LNCAP (cell line): Measurements from ENCODE around the gene ARHGAP1.

Experiments used
- CTCF ChIP-seq: fragments of 450-650 bp; IDR thresholded peaks from 2 replicates; pipeline ENCODE4 v1.5.1; 2017; ENCODE audit warnings: mild to moderate bottlenecking

The ARHGAP1 gene

GRCh38 chr11:46684367-46684766 lies 16.1 kb downstream of the ARHGAP1 start:
- TF ChIP-seq CTCF: no peak

GRCh38 chr11:46682773-46683752 lies 17.4 kb downstream of the ARHGAP1 start:
- TF ChIP-seq CTCF: no peak

GRCh38 chr11:46681814-46682213 lies 18.6 kb downstream of the ARHGAP1 start:
- TF ChIP-seq CTCF: no peak

- no peak for TF ChIP-seq CTCF
Measured at GRCh38 chr11:46680815-46681214, 19.6 kb downstream of the ARHGAP1 start.

- no peak for TF ChIP-seq CTCF
Measured at GRCh38 chr11:46680164-46680760, 20.2 kb downstream of the ARHGAP1 start.

- no peak for TF ChIP-seq CTCF
Measured at GRCh38 chr11:46679241-46680163, 20.9 kb downstream of the ARHGAP1 start.

- no peak for TF ChIP-seq CTCF
Measured at GRCh38 chr11:46678741-46679130, 21.7 kb downstream of the ARHGAP1 start.
